SU-DHL-6 (cell line): Measurements from ENCODE around the gene HEATR3.

Source experiments
- H2AFZ ChIP-seq: fragments of 200-600 bp; sonication (generic); 2 replicates; pipeline ENCODE4 v1.6.1; 2014; ENCODE audit warnings: low read depth, mild to moderate bottlenecking, moderate library complexity, mixed read lengths, antibody characterized with exemption, low read length; ENCODE audit not compliant: severe bottlenecking
- H3F3A ChIP-seq: fragments of 200-600 bp; shearing (Covaris generic); 2 replicates; pipeline ENCODE4 v1.6.0; 2016; ENCODE audit warnings: antibody characterized with exemption, mild to moderate bottlenecking; ENCODE audit not compliant: insufficient read depth
- H3K27ac ChIP-seq: fragments of 200-600 bp; sonication (generic); 2 replicates; pipeline ENCODE4 v1.5.1; 2016; ENCODE audit warnings: low read depth, mild to moderate bottlenecking, low read length, moderate library complexity, mixed read lengths
- H3K27me3 ChIP-seq: fragments of 200-600 bp; sonication (generic), shearing (Covaris generic); 2 replicates; pipeline ENCODE4 v1.6.0; 2014; ENCODE audit warnings: mild to moderate bottlenecking, low read length
- H3K36me3 ChIP-seq: fragments of 200-600 bp; sonication (generic); 2 replicates; pipeline ENCODE4 v1.6.1; 2014; ENCODE audit warnings: mild to moderate bottlenecking, low read length, mixed read lengths
- H3K4me2 ChIP-seq: fragments of 300-600, 200-600 bp; shearing (Covaris generic), sonication (generic); 2 replicates; pipeline ENCODE4 v1.6.0; 2014; ENCODE audit warnings: low read length, low read depth, mild to moderate bottlenecking; ENCODE audit not compliant: poor library complexity, severe bottlenecking
- H3K4me3 ChIP-seq: fragments of 200-600 bp; sonication (generic); 2 replicates; pipeline ENCODE4 v1.5.1; 2014; ENCODE audit warnings: antibody characterized with exemption, low read length, mild to moderate bottlenecking, mixed read lengths; ENCODE audit not compliant: insufficient read depth, poor library complexity, severe bottlenecking
- H3K79me2 ChIP-seq: fragments of 200-600 bp; sonication (generic); 2 replicates; pipeline ENCODE4 v1.6.1; 2014; ENCODE audit warnings: mild to moderate bottlenecking, low read length, moderate library complexity; ENCODE audit not compliant: insufficient read depth
- H3K9ac ChIP-seq: fragments of 200-600 bp; sonication (generic); 2 replicates; pipeline ENCODE4 v1.7.0; 2014; ENCODE audit warnings: mild to moderate bottlenecking, low read length
- H3K9me2 ChIP-seq: fragments of 200-600 bp; sonication (generic); replicated peaks from 2 replicates; pipeline ENCODE4 v1.6.1; 2014; ENCODE audit warnings: low read length; ENCODE audit not compliant: insufficient read depth
- H3K9me3 ChIP-seq: fragments of 200-600 bp; sonication (generic); 2 replicates; pipeline ENCODE4 v1.6.1; 2014; ENCODE audit warnings: low read length, mixed read lengths; ENCODE audit not compliant: insufficient read depth
- H4K20me1 ChIP-seq: fragments of 200-600 bp; sonication (generic); 2 replicates; pipeline ENCODE4 v1.6.1; 2014; ENCODE audit warnings: low read depth, mild to moderate bottlenecking, antibody characterized with exemption, low read length, moderate library complexity, mixed read lengths
- EZH2phosphoT487 ChIP-seq: fragments of 200-600 bp; sonication (generic), shearing (Covaris generic); conservative IDR thresholded peaks from 2 replicates; pipeline ENCODE4 v1.6.1; 2018; ENCODE audit warnings: mild to moderate bottlenecking, antibody characterized with exemption, low read length, moderate library complexity, mixed read lengths
- TF ChIP-seq, protein P1 (sequence below): fragments of 200-600 bp; sonication (generic); IDR thresholded peaks from one replicate; pipeline ENCODE4 v1.5.1; 2017; ENCODE audit warnings: antibody characterized with exemption, mild to moderate bottlenecking, low read length, moderate library complexity; ENCODE audit not compliant: insufficient read depth, poor library complexity, severe bottlenecking

HEATR3 gene

DNA sequence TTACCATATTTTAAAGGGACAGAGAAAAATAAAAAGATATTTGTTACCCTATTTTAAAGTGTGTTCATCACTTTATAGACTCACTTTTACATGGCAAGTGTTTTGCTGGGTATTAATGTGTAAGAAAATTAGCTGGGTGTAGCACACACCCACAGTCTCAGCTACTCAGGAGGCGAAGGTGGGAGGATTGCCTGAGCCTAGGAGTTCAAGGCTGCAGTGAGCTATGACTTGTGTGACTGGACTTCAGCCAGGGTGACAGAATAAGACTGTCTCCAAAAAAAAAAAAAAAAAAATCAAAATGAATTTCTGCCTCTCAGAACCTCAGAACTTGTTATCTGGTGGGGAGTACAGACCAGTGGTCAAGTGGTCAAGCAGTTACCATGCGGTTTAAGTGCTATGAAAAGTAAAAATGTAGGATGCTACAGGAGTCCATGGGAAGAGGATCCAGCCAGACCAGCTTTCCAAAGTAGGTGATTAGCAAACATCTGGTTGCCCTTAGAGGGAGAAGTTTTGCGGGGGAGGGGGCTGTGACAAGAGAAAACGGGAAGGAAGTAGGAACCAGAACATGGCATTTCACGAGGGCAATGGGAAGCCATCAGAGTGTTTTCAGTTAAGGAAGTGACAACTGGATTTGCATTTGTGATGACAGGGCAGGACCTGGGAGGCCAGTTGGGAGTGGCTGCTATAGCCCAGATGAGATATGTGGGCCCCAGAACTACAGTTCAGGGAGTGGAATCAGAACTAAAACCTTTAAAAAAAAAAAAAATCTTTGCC, 26.8 kb upstream of the HEATR3 start:
- Histone ChIP-seq H2AFZ (no peak overlapping the region), H3K9ac (no peak overlapping the region), H3K9me3 (no peaks in the 10 kb centered on the region), H4K20me1 (no peaks in the 10 kb centered on the region), H3K27ac (no peak overlapping the region), H3K27me3 (no peaks in the 10 kb centered on the region), H3K79me2 (no peaks in the 10 kb centered on the region), H3K4me3 (no peak overlapping the region), H3F3A (0 out of 2 replicates have a peak, but pooled peaks cover 6% of the 10 kb centered on the region), H3K36me3 (0 out of 2 replicates have a peak, but pooled peaks cover 9% of the 10 kb centered on the region), H3K4me2 (no peak overlapping the region), H3K9me2 (no peaks in the 10 kb centered on the region)
- TF ChIP-seq, protein P1, sequence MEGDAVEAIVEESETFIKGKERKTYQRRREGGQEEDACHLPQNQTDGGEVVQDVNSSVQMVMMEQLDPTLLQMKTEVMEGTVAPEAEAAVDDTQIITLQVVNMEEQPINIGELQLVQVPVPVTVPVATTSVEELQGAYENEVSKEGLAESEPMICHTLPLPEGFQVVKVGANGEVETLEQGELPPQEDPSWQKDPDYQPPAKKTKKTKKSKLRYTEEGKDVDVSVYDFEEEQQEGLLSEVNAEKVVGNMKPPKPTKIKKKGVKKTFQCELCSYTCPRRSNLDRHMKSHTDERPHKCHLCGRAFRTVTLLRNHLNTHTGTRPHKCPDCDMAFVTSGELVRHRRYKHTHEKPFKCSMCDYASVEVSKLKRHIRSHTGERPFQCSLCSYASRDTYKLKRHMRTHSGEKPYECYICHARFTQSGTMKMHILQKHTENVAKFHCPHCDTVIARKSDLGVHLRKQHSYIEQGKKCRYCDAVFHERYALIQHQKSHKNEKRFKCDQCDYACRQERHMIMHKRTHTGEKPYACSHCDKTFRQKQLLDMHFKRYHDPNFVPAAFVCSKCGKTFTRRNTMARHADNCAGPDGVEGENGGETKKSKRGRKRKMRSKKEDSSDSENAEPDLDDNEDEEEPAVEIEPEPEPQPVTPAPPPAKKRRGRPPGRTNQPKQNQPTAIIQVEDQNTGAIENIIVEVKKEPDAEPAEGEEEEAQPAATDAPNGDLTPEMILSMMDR, result no peak
- TF ChIP-seq EZH2phosphoT487, result no peak

DNA sequence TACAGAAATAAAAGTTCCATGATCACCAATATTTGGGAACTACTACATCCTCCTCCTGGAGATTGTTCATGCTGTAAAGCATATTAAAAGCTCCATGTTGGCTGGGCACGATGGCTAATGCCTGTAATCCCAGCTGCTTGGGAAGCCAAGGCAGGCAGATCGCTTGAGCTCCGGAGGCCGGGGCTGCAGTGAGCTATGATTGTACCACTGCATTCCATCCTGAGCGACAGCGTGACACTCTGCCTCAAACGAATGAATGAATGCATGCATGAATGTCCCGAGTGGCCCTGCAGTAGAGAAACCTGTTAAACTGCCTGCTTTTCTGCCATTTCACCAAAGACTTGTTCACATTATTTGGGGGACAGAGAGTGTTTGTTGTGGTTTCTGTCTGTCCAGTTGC, 25.8 kb upstream of the HEATR3 start:
- H3K4me2 ChIP-seq, result no peak overlapping the region
- no peak overlapping the region for H3K9ac ChIP-seq
- no peak overlapping the region for H3K27ac ChIP-seq
- H3K9me2 ChIP-seq, result no peaks in the 10 kb centered on the region
- H3F3A ChIP-seq, result 0 out of 2 replicates have a peak, but pooled peaks cover 6% of the 10 kb centered on the region
- H4K20me1 ChIP-seq, result no peaks in the 10 kb centered on the region
- no peaks in the 10 kb centered on the region for H3K27me3 ChIP-seq
- H3K79me2 ChIP-seq, result no peaks in the 10 kb centered on the region
- H3K4me3 ChIP-seq, result no peak overlapping the region
- H2AFZ ChIP-seq, result no peak overlapping the region
- 0 out of 2 replicates have a peak, but pooled peaks cover 9% of the 10 kb centered on the region for H3K36me3 ChIP-seq
- H3K9me3 ChIP-seq, result no peaks in the 10 kb centered on the region
- TF ChIP-seq, protein P1, result no peak
- TF ChIP-seq EZH2phosphoT487, result no peak

DNA sequence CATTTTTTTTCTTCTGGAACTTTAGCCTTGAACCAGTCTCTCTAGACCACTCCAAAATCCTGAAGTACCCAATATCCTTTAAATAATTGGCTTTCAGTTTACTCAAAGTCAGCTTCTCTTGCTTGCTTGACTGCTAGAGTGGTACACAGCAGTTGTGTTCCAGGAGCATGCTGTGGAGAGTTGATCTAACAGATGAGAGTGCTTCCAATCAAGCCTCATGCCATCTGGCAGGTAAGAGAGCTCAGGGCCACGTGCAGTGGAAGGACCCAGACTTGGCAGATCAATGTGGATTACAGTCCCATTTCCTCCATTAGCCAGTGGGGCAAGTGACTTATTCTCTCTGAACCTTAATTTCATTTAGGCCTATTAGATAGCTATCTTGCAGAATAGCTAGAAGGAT, 25.1 kb upstream of the HEATR3 start:
- Histone ChIP-seq H3K4me2 (no peak overlapping the region), H3K79me2 (no peaks in the 10 kb centered on the region), H2AFZ (no peak overlapping the region), H3K36me3 (0 out of 2 replicates have a peak, but pooled peaks cover 9% of the 10 kb centered on the region), H3K27ac (no peak overlapping the region), H3K9ac (no peak overlapping the region), H3K9me2 (no peaks in the 10 kb centered on the region), H3F3A (0 out of 2 replicates have a peak, but pooled peaks cover 6% of the 10 kb centered on the region), H3K27me3 (no peaks in the 10 kb centered on the region), H3K4me3 (no peak overlapping the region), H4K20me1 (no peaks in the 10 kb centered on the region), H3K9me3 (no peaks in the 10 kb centered on the region)
- TF ChIP-seq, protein P1, result no peak
- no peak for TF ChIP-seq EZH2phosphoT487
